ENCODE data around the gene ZNF835. TPM values are rescaled to one million over a fixed set of nuclear protein-coding genes. Genes with fewer than 3 reads are reported as not detected.

The ZNF835 gene
- polyA plus RNA-seq, 1 donor from 2014 or later, result not detected

DNA sequence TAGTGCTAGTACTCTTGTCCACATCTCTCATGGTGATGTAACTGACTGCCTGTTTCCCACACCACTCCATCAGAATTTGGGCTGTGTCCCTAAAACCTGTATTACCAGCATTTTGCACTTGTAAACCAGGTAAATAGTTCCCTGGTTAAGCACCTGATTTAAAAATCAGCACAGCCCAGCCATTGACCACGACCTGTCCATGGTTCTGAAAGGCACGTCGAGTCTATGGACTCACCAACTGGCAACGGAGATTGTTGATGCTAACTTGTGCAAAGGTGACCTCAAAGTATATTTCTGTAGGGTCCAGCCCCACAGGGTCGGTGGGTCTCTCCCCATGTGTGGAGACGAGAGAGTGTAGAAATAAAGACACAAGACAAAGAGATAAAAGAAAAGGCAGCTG, 46.7 kb upstream of the ZNF835 start:
- no peak overlapping the region for H3K4me3 ChIP-seq (ENCODE audit: low read length)
- H3K79me2 ChIP-seq (replicated peaks; ENCODE audit: insufficient read depth, low read length), result no peaks in the 10 kb centered on the region
- H3K9me2 ChIP-seq (ENCODE audit: insufficient read depth, low read length), result no peaks in the 10 kb centered on the region
- no peaks in the 10 kb centered on the region for H3F3A ChIP-seq (ENCODE audit: insufficient read depth, low read length, poor library complexity, severe bottlenecking)
- H2AFZ ChIP-seq (ENCODE audit: low read depth, low read length), result no peak overlapping the region
- TF ChIP-seq RAD21 (conservative IDR thresholded peaks at IDR 0.05) (no peak), EZH2 (IDR thresholded peaks at IDR 0.05; ENCODE audit: borderline replicate concordance, insufficient read depth, low read length, poor library complexity, severe bottlenecking) (no peak), EP300 (conservative IDR thresholded peaks at IDR 0.05; ENCODE audit: poor library complexity, severe bottlenecking) (no peak), SMC3 (conservative IDR thresholded peaks at IDR 0.05; ENCODE audit: poor library complexity) (no peak), CTCF (IDR thresholded peaks at IDR 0.05; ENCODE audit: poor library complexity, severe bottlenecking) (no peak), POLR2AphosphoS5 (IDR thresholded peaks at IDR 0.05) (no peak), TAF1 (IDR thresholded peaks at IDR 0.05; ENCODE audit: low read depth) (no peak), MXI1 (conservative IDR thresholded peaks at IDR 0.05; ENCODE audit: poor library complexity, severe bottlenecking) (no peak), REST (IDR thresholded peaks at IDR 0.05; ENCODE audit: borderline replicate concordance) (no peak)
- H3K27ac ChIP-seq (ENCODE audit: low read length), result no peak overlapping the region
- no peak overlapping the region for H3K4me2 ChIP-seq (ENCODE audit: low read length)
- no peak overlapping the region for H3K9ac ChIP-seq (ENCODE audit: low read length)
- H3K9me3 ChIP-seq (ENCODE audit: low read length), result no peaks in the 10 kb centered on the region
- H3K36me3 ChIP-seq (ENCODE audit: insufficient read depth, low read length), result no peaks in the 10 kb centered on the region
- H3K27me3 ChIP-seq (ENCODE audit: insufficient read depth, low read depth, low read length), result no peaks in the 10 kb centered on the region
- H4K20me1 ChIP-seq (ENCODE audit: insufficient read depth), result no peaks in the 10 kb centered on the region

DNA sequence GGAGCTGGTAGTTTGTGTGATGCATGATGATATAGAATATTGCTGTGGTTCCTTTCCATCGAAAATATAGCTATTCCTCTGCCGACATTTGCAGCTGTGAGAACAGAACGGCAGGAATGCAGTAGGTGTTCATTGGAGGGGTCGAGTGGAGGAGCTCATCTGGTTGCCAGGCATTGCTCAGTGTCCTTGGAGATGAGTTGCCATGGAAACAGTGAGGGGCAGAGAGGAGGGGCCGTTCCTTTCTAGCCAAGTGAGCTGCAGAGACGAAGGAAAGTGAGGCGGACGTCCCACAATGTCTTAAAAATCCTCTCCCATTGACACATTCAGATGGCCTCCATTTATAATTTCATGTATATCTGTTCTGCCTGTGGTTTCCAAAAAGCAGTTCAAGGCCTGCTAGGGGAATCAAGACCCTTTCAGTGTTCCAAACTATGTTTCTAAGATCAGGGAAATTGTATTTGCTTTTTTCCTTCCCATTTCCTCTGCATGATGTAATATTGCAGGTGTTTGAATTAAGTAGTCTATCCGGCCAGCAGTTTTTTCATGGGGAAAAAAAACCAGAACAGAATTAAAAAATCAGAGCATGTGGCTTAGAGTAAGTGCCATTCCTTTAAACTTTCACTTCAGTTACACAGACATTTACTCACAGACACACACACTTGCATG, 41.2 kb upstream of the ZNF835 start:
- H3K36me3 ChIP-seq (ENCODE audit: insufficient read depth, low read length), result no peaks in the 10 kb centered on the region
- H3K9me3 ChIP-seq (ENCODE audit: low read length), result peaks cover 6% of the 10 kb centered on the region
- no peaks in the 10 kb centered on the region for H3K27me3 ChIP-seq (ENCODE audit: insufficient read depth, low read depth, low read length)
- H3F3A ChIP-seq (ENCODE audit: insufficient read depth, low read length, poor library complexity, severe bottlenecking), result no peaks in the 10 kb centered on the region
- H3K4me2 ChIP-seq (ENCODE audit: low read length), result no peak overlapping the region
- H4K20me1 ChIP-seq (ENCODE audit: insufficient read depth), result no peaks in the 10 kb centered on the region
- no peak overlapping the region for H2AFZ ChIP-seq (ENCODE audit: low read depth, low read length)
- H3K9ac ChIP-seq (ENCODE audit: low read length), result peak overlapping the region; percentile 18
- no peaks in the 10 kb centered on the region for H3K79me2 ChIP-seq (replicated peaks; ENCODE audit: insufficient read depth, low read length)
- TF ChIP-seq REST (IDR thresholded peaks at IDR 0.05; ENCODE audit: borderline replicate concordance) (no peak), SMC3 (conservative IDR thresholded peaks at IDR 0.05; ENCODE audit: poor library complexity) (peak; percentile 25), EZH2 (IDR thresholded peaks at IDR 0.05; ENCODE audit: borderline replicate concordance, insufficient read depth, low read length, poor library complexity, severe bottlenecking) (no peak), RAD21 (conservative IDR thresholded peaks at IDR 0.05) (no peak), POLR2AphosphoS5 (IDR thresholded peaks at IDR 0.05) (no peak), TAF1 (IDR thresholded peaks at IDR 0.05; ENCODE audit: low read depth) (no peak), EP300 (conservative IDR thresholded peaks at IDR 0.05; ENCODE audit: poor library complexity, severe bottlenecking) (peak; percentile 30), MXI1 (conservative IDR thresholded peaks at IDR 0.05; ENCODE audit: poor library complexity, severe bottlenecking) (no peak), CTCF (IDR thresholded peaks at IDR 0.05; ENCODE audit: poor library complexity, severe bottlenecking) (peak; percentile 6)
- H3K4me3 ChIP-seq (ENCODE audit: low read length), result peak overlapping the region; percentile 32
- H3K27ac ChIP-seq (ENCODE audit: low read length), result peak overlapping the region; percentile 60
- no peaks in the 10 kb centered on the region for H3K9me2 ChIP-seq (ENCODE audit: insufficient read depth, low read length)

Measured in neural cell (in vitro differentiated cells).